H1 (cell line): Measurements from ENCODE around the gene SF3B1. TPM values are rescaled to one million over a fixed set of nuclear protein-coding genes. Genes with fewer than 3 reads are reported as not detected.

Experiments
- CTCF ChIA-PET: fragments of 300-600 bp; sonication (Branson Sonifier 250); formaldehyde crosslinking; loops from one replicate; lab custom pipeline; 2021; ENCODE audit not compliant: partially characterized antibody; lab: Charles Lee
- POLR2A ChIA-PET: fragments of 300-600 bp; sonication (Branson Sonifier 250); formaldehyde crosslinking; loops from one replicate; lab custom pipeline; 2021; ENCODE audit warnings: inconsistent platforms; ENCODE audit not compliant: partially characterized antibody; lab: Charles Lee
- DNase-seq, 2 experiments: peaks; one replicate each; pipeline versions ENCODE4 v3.0.0 to v3.0.0-alpha.2; 2010 to 2022; ENCODE audit warnings: low spot score in 2 of 2, low read depth in 1 of 2, mixed read lengths in 1 of 2
- FAIRE-seq: peaks from 2 replicates; lab custom pipeline; 2011; peaks lifted over from hg19 to GRCh38; lab: Jason Lieb, UNC
- H2AFZ ChIP-seq: 2 replicates; pipeline ENCODE4 v1.8.1; 2012; ENCODE audit warnings: low read length, inconsistent platforms
- H2AK5ac ChIP-seq: 2 replicates; pipeline ENCODE4 v1.6.1; 2013; ENCODE audit warnings: low read depth, low read length
- H2BK120ac ChIP-seq: replicated peaks from 2 replicates; pipeline ENCODE3; 2013; ENCODE audit warnings: low read depth, low read length, inconsistent platforms
- H2BK12ac ChIP-seq: 2 replicates; pipeline ENCODE4 v1.6.1; 2013; ENCODE audit warnings: low read depth, low read length
- H2BK15ac ChIP-seq: 2 replicates; pipeline ENCODE4 v1.6.1; 2013; ENCODE audit warnings: low read length
- H2BK20ac ChIP-seq: 2 replicates; pipeline ENCODE4 v1.6.1; 2013; ENCODE audit warnings: low read length
- H2BK5ac ChIP-seq: 2 replicates; pipeline ENCODE4 v1.6.1; 2013; ENCODE audit warnings: low read depth, low read length
- H3K14ac ChIP-seq: 2 replicates; pipeline ENCODE4 v1.6.1; 2013; ENCODE audit warnings: inconsistent platforms; ENCODE audit not compliant: insufficient read length
- H3K18ac ChIP-seq: 2 replicates; pipeline ENCODE4 v1.6.1; 2013; ENCODE audit warnings: low read length; ENCODE audit errors: extremely low read depth
- H3K23ac ChIP-seq: 2 replicates; pipeline ENCODE4 v1.6.1; 2013; ENCODE audit warnings: inconsistent platforms; ENCODE audit not compliant: insufficient read length
- H3K23me2 ChIP-seq: 2 replicates; pipeline ENCODE4 v1.6.1; 2013; ENCODE audit warnings: low read depth, low read length
- H3K27ac ChIP-seq: 2 replicates; pipeline ENCODE4 v1.6.1; 2011; ENCODE audit warnings: low read depth, low read length, inconsistent platforms
- H3K27me3 ChIP-seq, 4 experiments: replicated peaks in 1 of 4; 1 replicate in 1 of 4; 2 replicates in 3 of 4; pipeline versions ENCODE4 v1.6.1 to v1.8.1; 2011 to 2013; ENCODE audit warnings: low read length in 3 of 4, mild to moderate bottlenecking in 3 of 4, inconsistent platforms in 2 of 4, mixed read lengths in 2 of 4, moderate library complexity in 1 of 4; ENCODE audit not compliant: control insufficient read depth in 3 of 4, insufficient read depth in 3 of 4; ENCODE audit errors: extremely low read depth in 1 of 4
- H3K36me3 ChIP-seq, 4 experiments: 2 replicates each; pipeline versions ENCODE4 v1.6.1 to v1.8.1; 2011 to 2013; ENCODE audit warnings: mild to moderate bottlenecking in 4 of 4, low read length in 3 of 4, moderate library complexity in 2 of 4, control low read depth in 1 of 4, inconsistent platforms in 1 of 4; ENCODE audit not compliant: insufficient read depth in 4 of 4, control insufficient read depth in 2 of 4
- H3K4ac ChIP-seq: replicated peaks from 2 replicates; pipeline ENCODE3; 2013; ENCODE audit warnings: low read length, low read depth, mixed read lengths, inconsistent platforms; ENCODE audit not compliant: insufficient read length
- H3K4me1 ChIP-seq, 4 experiments: replicated peaks in 1 of 4; 1 replicate in 1 of 4; 2 replicates in 3 of 4; pipeline versions ENCODE4 v1.6.1 to v1.8.1; 2011 to 2013; ENCODE audit warnings: low read length in 3 of 4, inconsistent platforms in 2 of 4, mixed read lengths in 1 of 4; ENCODE audit not compliant: insufficient read depth in 4 of 4, control insufficient read depth in 3 of 4
- H3K4me2 ChIP-seq, 2 experiments: 2 replicates each; pipeline versions ENCODE4 v1.6.1 to v1.8.1; 2011 to 2013; ENCODE audit warnings: low read depth in 2 of 2, low read length in 2 of 2, control low read depth in 1 of 2, inconsistent platforms in 1 of 2, mild to moderate bottlenecking in 1 of 2; ENCODE audit not compliant: insufficient read depth in 1 of 2
- H3K4me3 ChIP-seq, 4 experiments: fragments of 200-600, 300-600 bp in 1 of 4; sonication (generic), shearing (Covaris generic), sonication (Bioruptor Twin) in 1 of 4; 2 replicates each; pipeline versions ENCODE4 v1.5.1 to v1.8.1; 2011 to 2016; ENCODE audit warnings: low read length in 4 of 4, low read depth in 3 of 4, control low read depth in 2 of 4, inconsistent platforms in 2 of 4, mild to moderate bottlenecking in 2 of 4, mixed read lengths in 1 of 4, moderate library complexity in 1 of 4; ENCODE audit not compliant: insufficient read depth in 2 of 4; ENCODE audit errors: extremely low read depth in 1 of 4
- H3K56ac ChIP-seq: replicated peaks from 2 replicates; pipeline ENCODE3; 2013; ENCODE audit warnings: low read depth, mild to moderate bottlenecking, mixed read lengths, low read length, inconsistent platforms; ENCODE audit not compliant: insufficient read length
- H3K79me1 ChIP-seq: 2 replicates; pipeline ENCODE4 v1.6.1; 2013; ENCODE audit warnings: low read depth, low read length, control low read depth
- H3K79me2 ChIP-seq, 2 experiments: 2 replicates each; pipeline versions ENCODE4 v1.6.1 to v1.8.1; 2012 to 2013; ENCODE audit warnings: low read length in 2 of 2, mild to moderate bottlenecking in 2 of 2, inconsistent platforms in 1 of 2; ENCODE audit not compliant: insufficient read depth in 2 of 2, control insufficient read depth in 1 of 2
- H3K9ac ChIP-seq, 4 experiments: replicated peaks in 1 of 4; 1 replicate in 1 of 4; 2 replicates in 3 of 4; pipeline versions ENCODE4 v1.6.1 to v1.8.1; 2011 to 2013; ENCODE audit warnings: low read depth in 3 of 4, low read length in 3 of 4, control low read depth in 2 of 4, mild to moderate bottlenecking in 2 of 4, moderate library complexity in 2 of 4, inconsistent platforms in 1 of 4; ENCODE audit errors: extremely low read depth in 1 of 4
- H3K9me3 ChIP-seq, 2 experiments: 2 replicates each; pipeline versions ENCODE4 v1.6.1 to v1.8.1; 2012 to 2013; ENCODE audit warnings: mild to moderate bottlenecking in 2 of 2, moderate library complexity in 2 of 2, control low read depth in 1 of 2, inconsistent platforms in 1 of 2, low read depth in 1 of 2, low read length in 1 of 2, mixed read lengths in 1 of 2; ENCODE audit not compliant: insufficient read depth in 2 of 2
- H4K20me1 ChIP-seq, 2 experiments: replicated peaks in 1 of 2; 2 replicates each; pipeline versions ENCODE3 to v1.8.1; 2011 to 2013; ENCODE audit warnings: inconsistent platforms in 2 of 2, low read length in 2 of 2, mild to moderate bottlenecking in 1 of 2; ENCODE audit not compliant: insufficient read depth in 2 of 2, control insufficient read depth in 1 of 2
- H4K5ac ChIP-seq: 2 replicates; pipeline ENCODE4 v1.6.1; 2013; ENCODE audit warnings: low read length, low read depth, mixed read lengths, inconsistent platforms; ENCODE audit not compliant: insufficient read length
- H4K8ac ChIP-seq: 2 replicates; pipeline ENCODE4 v1.8.0; 2013; ENCODE audit warnings: mild to moderate bottlenecking, moderate library complexity, low read length, inconsistent platforms; ENCODE audit not compliant: insufficient read depth; ENCODE audit errors: extremely low read depth
- H4K91ac ChIP-seq: replicated peaks from 2 replicates; pipeline ENCODE3; 2013; ENCODE audit warnings: low read length, mixed read lengths, inconsistent platforms; ENCODE audit not compliant: insufficient read length
- WGBS, 2 experiments: shearing (Covaris generic) in 1 of 2; methylation state at CpG; one replicate each; pipeline versions ENCODE4 v1.1.6 to v1.1.7; 2013 to 2015; ENCODE audit warnings: low lambda C conversion rate in 2 of 2, mixed read lengths in 2 of 2, inconsistent platforms in 1 of 2, low coverage in 1 of 2, missing lambda C conversion rate in 1 of 2; ENCODE audit not compliant: insufficient replicate concordance in 2 of 2, insufficient coverage in 1 of 2, insufficient read length in 1 of 2; ENCODE audit errors: extremely low coverage in 1 of 2, missing lambda C conversion rate in 1 of 2; 5-methylcytosine and 5-hydroxymethylcytosine counted together
- polyA plus RNA-seq, 7 experiments: library from polyadenylated mRNA; depleted of rRNA in 3 of 7; stranded (reverse) in 5 of 7; unstranded in 2 of 7; fragments of >200 nt in 5 of 7; fragments of 200-250 nt in 2 of 7; gene quantifications; 1 replicate in 5 of 7; 2 replicates in 1 of 7; 4 replicates in 1 of 7; pipeline versions ENCODE4 v1.2.1 to v1.2.3, GENCODE V29; 2011 to 2013; ENCODE audit warnings: missing spikeins in 2 of 7, mixed read lengths in 2 of 7
- total RNA-seq: library from RNA; stranded (reverse); fragmentation: NEBNext Ultra II Directional; extraction: Animal tissue kit (Norgen Biotek cat#: 25700); gene quantifications from 2 replicates; pipeline ENCODE4 v1.2.1, GENCODE V29; 2021

The SF3B1 gene
- total and polyA plus RNA-seq, 2 of the 8 experiments (the other 6 are each of a cell fraction or from before 2014, with no cell fraction given) = 320 to 403 TPM

DNA sequence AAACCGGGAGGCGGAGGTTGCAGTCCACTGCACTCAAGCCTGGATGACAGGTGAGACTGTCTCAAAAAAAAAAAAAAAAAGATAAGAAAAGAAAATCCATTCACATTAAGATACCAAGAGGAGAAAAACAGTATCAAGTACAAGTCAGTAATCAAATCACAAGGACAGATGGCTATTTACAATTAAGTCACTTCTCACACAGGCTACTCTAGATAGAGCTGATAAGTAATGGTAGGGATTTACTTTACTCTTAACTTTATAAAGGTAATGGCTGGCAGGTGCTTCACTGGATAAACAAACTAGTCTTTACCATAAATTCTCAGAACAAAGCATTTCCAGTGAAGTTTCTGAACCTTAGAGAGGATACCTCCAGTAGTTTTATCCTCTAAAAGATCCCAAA, 11.5 kb downstream of the SF3B1 start:
- no peak overlapping the region for H2BK20ac ChIP-seq
- CTCF ChIA-PET = interaction anchor here (1.2 kb wide), 1 partner anchor 309 kb away, joined by 4 read pairs; no protein-coding TSS in a partner anchor
- H2BK12ac ChIP-seq = no peak overlapping the region
- no peak overlapping the region for H3K4me3 ChIP-seq
- H3K27ac ChIP-seq = no peak overlapping the region
- H3K4ac ChIP-seq = no peak overlapping the region
- peaks cover 18 to 56% (median 36%) of the 10 kb centered on the region in 4 experiments for H3K36me3 ChIP-seq
- no peak overlapping the region for H2AFZ ChIP-seq
- H3K27me3 ChIP-seq = no peaks in the 10 kb centered on the region
- H2BK15ac ChIP-seq = no peak overlapping the region
- no peak overlapping the region for H3K23ac ChIP-seq
- peaks cover 17 to 27% of the 10 kb centered on the region in 2 experiments for H4K20me1 ChIP-seq
- no peak overlapping the region for H2AK5ac ChIP-seq
- H2BK120ac ChIP-seq = no peak overlapping the region
- H3K18ac ChIP-seq = no peak overlapping the region
- POLR2A ChIA-PET = interaction anchor here (1.0 to 2.0 kb wide), 5 partner anchors 10 to 70 kb away, joined by 3 to 12 read pairs (median 3); partner anchors contain the start of gene SF3B1
- H2BK5ac ChIP-seq = no peak overlapping the region
- H4K8ac ChIP-seq = no peak overlapping the region
- 100% methylated on average over 2 of the region's 2 CpGs; no CpG with 5 or more reads in 1 of the 2 experiments for WGBS, 2 experiments
- no peaks in the 10 kb centered on the region for H3K23me2 ChIP-seq
- peaks cover 2% of the 10 kb centered on the region; the same call in 1 of the 2 replicates for H3K79me1 ChIP-seq
- peaks cover 0 to 3% (median under 1%) of the 10 kb centered on the region in 4 experiments; a peak in 2 of 7 replicates for H3K4me1 ChIP-seq
- H3K9ac ChIP-seq = no peak overlapping the region
- no peak overlapping the region for H4K91ac ChIP-seq
- H4K5ac ChIP-seq = no peak overlapping the region
- no peak overlapping the region for H3K14ac ChIP-seq
- FAIRE-seq = no peak
- H3K9me3 ChIP-seq = no peaks in the 10 kb centered on the region
- no peak overlapping the region for H3K4me2 ChIP-seq
- DNase-seq = no peak
- no peak overlapping the region for H3K56ac ChIP-seq
- H3K79me2 ChIP-seq = peaks cover 37 to 81% of the 10 kb centered on the region in 2 experiments
